IPS-18c (cell line): ENCODE measurements around the gene FNBP1.
"Not testable (repeated sequence)": the region's sequence is repeated elsewhere in the genome, so short reads cannot be mapped to it uniquely, and the experiment has no call there.

Source experiments
- H3K4me3 ChIP-seq: 2 replicates; pipeline ENCODE4 v1.7.0; 2013; ENCODE audit warnings: low read depth, mild to moderate bottlenecking, low read length, moderate library complexity; ENCODE audit not compliant: insufficient read depth
- H3K9me3 ChIP-seq: one replicate; pipeline ENCODE4 v1.6.1; 2013; ENCODE audit warnings: mild to moderate bottlenecking, low read length, moderate library complexity; ENCODE audit not compliant: control insufficient read depth, insufficient read depth

The FNBP1 gene

DNA sequence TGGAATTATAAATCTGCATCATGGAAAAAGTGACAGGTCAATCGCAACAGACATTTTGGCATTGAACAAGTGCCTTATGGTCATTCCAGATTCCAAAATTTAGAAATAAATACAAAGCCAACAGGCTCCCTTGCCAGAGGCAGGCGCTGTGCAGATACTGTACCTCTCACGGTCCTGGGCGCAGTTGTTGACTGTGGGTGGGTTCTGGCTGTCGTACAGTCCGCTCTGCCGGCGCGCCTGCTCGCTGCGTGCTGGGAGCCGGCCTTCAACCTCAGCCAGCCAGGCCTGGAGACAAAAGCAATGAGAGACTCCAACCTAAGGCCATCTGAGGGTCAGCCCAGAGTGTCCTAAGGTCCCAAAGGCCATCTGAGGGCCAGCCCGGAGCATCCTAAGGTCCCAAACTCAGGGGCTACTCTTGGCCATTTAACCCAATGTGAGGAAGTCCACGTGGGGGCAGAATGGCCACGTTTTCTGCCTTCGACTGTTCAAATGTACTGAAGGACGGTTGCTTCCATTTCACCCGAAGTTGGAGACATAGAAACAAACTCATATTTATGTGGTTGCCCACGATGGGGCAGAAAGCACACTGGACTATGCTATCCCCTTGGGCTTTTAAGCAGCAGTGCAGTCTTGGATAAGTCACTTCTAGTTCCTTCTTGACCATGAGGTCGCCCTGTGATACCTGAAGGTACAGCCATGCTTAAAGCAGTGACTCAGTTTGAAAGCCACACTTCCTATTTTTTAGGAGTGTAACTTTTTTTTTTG, 142.5 kb downstream of the FNBP1 start:
- Histone ChIP-seq H3K4me3 (no peak overlapping the region), H3K9me3 (no peaks in the 10 kb centered on the region)

DNA sequence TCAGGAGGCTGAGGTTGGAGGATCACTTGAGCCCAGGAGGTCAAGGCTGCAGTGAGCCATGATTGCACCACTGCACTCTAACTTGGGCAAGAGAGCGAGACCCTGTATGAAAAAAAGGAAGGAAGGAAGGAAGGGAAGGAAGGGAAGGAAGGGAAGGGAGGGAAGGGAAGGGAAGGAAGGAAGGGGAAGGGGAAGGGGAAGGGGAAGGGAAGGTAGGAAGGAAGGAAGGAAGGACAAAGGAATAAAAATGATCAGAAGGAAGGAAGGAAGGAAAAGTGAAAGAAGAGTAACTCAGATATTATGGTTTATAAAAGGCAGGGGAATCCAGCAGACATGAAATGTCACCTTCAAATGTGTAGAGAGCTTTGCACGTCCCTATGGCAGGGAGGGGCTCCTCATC, 143.4 kb downstream of the FNBP1 start:
- H3K4me3 ChIP-seq = no peak overlapping the region
- H3K9me3 ChIP-seq = no peaks in the 10 kb centered on the region

DNA sequence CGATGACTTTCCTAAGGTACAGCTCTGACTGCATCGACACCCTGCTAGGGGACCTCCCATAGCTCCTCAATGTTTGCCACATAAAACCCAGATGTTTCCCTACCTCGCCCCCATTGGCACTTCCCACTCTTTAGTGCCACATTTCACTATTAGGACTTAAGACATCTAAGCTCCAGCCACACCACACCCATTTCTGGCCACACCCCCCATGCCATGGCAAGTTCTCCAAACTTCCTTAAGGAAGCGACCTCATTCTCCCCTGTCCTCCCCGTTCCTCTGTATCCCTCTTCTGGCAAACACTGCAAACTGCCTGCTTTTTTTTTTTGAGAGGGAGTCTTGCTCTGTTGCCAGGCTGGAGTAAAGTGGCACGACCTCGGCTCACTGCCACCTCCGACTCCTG, 144.8 kb downstream of the FNBP1 start:
- no peaks in the 10 kb centered on the region for H3K9me3 ChIP-seq
- H3K4me3 ChIP-seq = no peak overlapping the region

DNA sequence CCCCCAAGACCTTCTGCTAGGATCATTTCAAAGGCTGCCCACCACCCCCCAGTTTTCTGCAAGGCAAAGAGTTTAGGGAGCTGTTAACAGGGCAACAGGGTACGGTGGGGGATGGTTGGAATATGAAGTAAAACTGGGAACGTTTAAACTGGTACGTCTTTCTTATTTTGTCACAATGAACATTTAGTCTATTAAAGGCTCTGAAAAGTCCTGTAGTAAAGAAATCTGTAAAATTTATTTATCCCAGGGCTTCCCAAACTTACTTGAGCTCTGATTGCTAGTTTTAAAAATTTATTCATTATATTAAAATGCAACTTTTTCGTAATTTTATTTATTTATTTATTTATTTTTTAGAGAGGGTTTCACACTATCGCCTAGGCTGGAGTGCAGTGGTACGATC, 145.7 kb downstream of the FNBP1 start:
- peaks cover 4% of the 10 kb centered on the region for H3K9me3 ChIP-seq
- no peak overlapping the region for H3K4me3 ChIP-seq

DNA sequence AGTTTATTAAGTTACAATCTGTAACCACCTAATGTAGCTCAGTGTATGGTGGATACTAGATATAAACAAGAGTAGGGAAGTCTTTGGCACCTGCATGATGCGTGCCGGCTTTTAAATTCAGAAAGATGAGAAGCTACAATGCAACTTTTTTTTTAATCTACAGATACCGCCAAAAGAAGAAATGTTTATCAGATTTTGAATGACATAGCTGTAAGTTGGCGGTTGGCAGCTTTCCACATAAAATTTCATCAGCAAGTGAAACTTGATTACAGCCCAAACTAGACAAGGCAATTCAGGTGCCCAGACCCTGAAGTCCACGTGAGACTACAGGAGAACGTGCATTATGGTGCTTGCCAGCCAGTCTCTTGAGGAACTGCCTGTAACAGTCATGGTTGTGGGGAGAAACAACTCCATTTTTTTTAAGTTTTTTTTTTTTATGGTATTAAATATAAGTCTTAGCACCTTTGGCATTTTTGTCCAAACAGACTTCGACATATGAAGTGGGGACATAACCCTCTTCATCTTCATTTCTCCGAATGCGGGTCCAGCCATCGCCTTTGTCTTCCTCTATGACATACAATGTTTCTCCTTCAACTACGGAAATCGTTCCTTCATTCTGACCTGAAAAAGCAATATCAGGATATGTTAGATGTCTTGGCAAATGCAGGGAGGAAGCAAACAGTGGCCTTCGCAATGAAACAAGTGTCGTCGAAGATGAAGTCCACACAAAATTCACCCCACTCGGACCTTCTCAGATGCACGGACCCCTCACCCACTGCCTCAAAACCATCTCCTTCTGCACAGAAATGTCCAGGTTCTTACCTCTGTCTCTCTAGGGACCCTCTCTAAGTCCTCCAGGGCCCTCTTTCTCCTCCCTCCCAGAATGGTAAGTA, 147.4 kb downstream of the FNBP1 start:
- Histone ChIP-seq H3K4me3 (no peak overlapping the region), H3K9me3 (peaks cover 4% of the 10 kb centered on the region)

DNA sequence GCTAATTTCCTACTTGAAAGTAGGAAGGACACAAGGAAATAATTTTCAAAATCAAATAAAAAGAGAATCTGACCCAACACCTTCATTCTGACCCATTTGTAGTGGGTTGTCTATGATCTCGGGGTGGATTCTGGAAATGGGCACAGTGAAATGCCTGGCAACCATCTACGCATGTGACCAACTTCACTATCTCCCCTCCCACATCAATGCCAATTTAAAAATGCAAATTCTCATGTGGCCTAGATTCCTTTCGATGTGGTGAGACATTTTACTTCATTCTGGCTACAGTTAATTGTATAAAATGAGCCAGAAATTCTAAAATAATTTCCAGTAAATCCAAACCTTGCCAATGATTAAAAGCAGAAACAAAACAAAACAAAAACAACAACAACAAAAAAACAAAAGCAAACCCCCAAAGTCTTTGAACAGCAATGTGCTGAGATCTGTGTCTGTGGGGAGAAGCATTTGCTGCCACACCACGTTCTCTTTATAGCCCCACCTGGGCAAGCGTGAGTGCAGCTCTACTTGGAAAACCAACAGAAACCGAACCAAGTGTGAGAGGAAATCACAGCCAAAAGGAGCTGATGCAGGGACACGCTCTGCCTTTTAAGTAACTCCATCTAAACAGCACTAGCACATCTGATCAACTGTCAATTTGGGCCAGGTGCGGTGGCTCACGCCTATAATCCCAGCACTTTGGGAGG, 148.7 kb downstream of the FNBP1 start:
- H3K9me3 ChIP-seq = peaks cover 4% of the 10 kb centered on the region
- H3K4me3 ChIP-seq = no peak overlapping the region

DNA sequence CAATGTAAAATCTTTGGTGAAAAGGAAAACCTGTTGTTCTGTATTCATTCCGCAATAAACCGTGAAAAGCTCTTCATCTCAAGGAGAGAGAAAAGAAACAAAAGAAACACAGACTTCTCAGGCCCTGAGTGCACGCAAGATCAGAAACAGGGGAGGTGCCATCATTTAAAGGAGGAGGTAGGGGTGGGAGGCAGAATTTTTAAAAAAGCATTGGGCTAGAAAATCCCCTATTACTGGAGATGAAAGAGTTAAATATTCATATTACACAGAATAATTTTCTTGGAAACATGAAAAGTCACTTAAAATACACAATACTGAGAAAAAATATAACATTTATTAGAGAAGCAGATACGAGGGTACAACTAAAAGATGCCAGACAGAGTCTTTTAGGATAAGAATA, 151.4 kb downstream of the FNBP1 start:
- Histone ChIP-seq H3K4me3 (no peak overlapping the region), H3K9me3 (peaks cover 4% of the 10 kb centered on the region)

DNA sequence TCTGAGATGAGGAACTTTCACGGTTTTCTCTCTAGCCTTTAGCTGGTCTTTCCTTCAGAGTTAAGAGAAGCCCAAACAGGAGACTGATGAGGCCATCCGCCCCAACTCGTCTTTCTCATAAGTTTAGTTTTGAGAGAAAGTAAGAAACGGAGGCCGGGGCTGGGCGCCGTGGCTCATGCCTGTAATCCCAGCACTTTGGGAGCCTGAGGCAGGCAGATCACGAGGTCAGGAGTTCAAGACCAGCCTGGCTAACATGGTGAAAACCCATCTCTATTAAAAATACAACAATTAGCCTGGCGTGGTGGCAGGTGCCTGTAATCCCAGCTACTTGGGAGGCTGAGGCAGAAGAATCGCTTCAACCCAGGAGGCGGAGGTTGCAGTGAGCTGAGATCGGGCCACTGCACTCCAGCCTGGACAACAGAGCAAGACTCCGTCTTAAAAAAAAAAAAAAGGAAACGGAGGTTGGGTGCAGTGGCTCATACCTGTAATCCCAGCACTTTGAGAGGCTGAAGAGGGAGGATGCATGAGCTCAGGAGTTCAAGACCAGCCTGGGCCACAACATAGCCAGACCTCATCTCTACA, 152.2 kb downstream of the FNBP1 start:
- H3K4me3 ChIP-seq, H3K9me3 ChIP-seq: not testable (repeated sequence)

DNA sequence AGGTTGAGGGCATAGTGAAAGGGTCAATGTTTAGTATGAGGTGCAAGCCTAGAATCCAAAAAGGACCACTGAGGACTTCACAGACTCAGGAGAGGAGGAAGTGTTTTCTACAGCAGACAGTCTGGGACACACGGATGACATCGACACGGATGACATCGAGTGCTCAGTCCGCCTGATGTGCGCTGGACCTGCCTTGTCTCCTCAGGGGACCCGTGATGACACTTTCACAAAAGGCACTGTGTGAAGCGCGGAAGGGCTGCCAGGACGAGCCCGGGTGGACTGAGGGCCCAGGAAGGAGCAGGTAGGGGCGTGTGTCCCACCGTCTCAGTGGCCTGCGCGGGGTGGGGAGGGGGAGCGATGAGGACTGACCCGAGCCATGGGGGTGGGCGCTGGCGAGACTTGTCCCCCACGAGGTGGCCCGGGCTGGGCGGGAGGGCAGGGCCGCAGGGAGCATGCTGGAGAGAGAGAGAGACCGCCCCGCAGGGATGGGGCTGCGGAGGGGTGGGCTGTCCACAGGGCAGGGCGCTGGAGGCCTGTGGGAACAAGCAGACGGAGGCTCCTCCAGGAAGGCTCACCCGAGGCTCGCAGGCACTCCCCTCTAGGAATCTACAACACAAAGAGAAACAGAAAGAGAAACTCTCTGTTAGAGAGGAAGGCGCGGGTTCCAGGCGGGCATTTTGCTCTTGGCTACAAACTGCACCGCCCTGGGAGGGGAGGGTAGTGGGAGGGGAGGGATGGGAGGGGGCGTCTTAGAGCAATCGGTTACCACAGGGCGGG, 152.9 kb downstream of the FNBP1 start:
- Histone ChIP-seq H3K4me3 (peak overlapping the region; percentile 25; the same call in 1 of the 2 replicates), H3K9me3 (peaks cover 4% of the 10 kb centered on the region)

DNA sequence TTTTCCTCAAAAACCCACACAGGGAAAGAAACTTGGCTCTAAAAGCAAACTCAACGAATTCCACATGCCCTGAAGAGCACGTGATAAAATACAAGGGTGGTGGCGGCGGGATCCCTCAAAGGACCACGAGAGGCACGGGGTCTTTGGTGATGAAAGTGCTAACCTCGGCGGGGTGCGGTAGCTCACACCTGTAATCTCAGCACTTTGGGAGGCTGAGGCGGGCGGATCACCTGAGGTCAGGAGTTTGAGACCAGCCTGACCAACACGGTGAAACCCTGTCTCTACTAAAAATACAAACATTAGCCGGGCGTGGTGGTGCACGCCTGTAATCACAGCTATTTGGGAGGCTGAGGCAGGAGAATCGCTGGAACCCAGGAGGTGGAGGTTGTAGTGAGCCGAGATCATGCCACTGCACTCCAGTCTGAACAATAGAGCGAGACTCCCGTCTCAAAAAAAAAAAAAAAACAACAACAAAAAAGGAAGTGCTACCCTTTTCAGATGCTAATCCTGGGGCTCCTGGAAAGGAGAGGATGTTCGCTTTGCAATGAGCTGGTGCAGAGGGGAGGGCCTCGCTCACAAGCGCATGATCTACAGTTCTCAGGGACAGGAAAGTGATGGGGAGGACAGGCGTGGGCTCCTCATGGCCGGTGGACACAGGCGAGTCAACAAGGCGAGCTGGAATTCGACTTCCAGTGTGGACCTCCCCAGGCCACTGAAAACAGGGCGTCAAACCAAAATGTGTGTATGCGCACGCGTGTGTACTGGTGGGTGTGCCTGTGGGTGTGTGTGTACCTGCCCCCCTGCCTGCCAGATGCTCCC, 153.7 kb downstream of the FNBP1 start:
- Histone ChIP-seq H3K9me3 (peaks cover 4% of the 10 kb centered on the region), H3K4me3 (no peak overlapping the region)

DNA sequence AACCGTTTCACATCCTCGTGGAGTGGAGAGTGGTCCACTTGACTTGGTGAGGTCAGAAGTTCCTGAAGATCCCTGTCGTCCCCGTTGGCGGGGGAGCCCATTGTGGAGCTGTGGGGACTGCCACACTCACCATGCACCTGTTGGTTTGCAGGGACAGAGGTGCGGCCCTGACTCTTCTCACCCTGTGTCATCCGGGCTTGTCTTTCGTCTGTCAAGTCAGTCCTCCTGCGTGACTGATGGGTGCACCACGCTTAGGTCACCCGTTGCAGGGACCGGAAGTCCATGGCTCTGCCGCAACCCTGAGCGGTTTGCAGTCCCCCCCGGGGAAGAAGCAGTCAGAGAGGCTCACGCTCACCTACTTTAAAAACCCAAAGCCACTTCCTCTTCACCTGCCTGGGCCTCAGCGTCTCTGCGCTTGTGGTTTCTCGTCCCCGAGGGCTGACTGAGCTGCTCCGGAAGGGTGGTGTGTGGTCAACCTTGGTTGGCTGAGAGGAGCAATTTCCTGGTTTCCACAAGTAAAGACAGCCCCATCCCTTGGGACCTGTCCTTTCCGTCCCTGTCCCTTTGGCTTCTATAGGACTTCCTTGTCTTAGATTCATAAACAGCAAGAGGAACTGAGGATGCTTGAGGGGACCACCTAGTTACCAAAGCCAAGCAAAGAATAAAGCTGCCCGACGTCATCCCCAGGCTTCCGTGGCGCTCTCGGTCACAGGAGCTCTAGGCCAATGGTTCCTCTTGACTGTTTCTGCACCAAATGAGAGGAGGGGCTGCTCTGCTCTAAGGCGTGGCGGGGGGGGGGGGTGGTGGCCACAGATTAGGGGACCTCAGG, 154.5 kb downstream of the FNBP1 start:
- Histone ChIP-seq H3K9me3 (peaks cover 4% of the 10 kb centered on the region), H3K4me3 (no peak overlapping the region)

DNA sequence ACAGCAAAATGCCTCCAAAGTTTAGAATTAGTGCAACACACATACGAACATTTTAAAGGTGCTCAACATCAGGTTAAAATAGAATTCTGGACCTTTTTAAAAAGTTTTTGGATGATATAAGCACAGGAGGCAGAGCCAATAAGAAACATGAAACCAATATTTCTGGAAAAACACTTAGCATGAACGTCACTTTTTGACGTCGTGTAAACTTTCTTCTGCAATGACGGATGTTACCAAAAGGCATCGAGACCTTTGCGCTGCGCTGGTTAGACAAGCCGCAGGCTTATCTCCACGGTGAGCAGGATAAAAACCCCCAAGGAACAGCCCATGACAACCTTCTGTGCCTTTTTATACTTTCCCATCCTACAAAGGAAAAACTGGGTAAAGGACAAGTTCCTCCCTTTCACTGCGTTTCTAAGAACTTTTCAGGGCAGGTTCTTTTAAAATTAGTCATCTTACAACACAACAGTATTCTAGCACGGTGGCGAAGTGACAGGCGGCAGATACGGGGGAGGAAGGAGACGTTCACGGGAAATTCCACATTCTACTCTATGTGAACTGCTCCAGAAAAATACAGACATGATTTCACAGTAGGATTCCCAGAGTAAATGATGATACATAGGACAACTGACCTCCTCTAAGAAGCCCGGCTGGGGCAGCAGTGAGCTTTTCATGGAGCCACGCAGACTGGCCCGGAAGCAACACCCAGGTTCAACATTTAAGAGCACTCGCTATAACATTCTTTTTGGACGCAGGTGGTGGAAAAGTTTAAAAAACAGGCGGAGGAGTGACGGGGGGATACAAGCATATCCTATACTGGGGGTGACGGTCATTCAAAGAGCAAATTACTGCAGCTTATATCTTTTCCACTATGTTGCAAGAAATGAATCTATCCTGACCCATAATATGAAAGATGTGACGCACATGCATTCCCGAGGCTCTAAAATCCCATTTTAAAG, 155.4 kb downstream of the FNBP1 start:
- Histone ChIP-seq H3K9me3 (no peaks in the 10 kb centered on the region), H3K4me3 (no peak overlapping the region)

DNA sequence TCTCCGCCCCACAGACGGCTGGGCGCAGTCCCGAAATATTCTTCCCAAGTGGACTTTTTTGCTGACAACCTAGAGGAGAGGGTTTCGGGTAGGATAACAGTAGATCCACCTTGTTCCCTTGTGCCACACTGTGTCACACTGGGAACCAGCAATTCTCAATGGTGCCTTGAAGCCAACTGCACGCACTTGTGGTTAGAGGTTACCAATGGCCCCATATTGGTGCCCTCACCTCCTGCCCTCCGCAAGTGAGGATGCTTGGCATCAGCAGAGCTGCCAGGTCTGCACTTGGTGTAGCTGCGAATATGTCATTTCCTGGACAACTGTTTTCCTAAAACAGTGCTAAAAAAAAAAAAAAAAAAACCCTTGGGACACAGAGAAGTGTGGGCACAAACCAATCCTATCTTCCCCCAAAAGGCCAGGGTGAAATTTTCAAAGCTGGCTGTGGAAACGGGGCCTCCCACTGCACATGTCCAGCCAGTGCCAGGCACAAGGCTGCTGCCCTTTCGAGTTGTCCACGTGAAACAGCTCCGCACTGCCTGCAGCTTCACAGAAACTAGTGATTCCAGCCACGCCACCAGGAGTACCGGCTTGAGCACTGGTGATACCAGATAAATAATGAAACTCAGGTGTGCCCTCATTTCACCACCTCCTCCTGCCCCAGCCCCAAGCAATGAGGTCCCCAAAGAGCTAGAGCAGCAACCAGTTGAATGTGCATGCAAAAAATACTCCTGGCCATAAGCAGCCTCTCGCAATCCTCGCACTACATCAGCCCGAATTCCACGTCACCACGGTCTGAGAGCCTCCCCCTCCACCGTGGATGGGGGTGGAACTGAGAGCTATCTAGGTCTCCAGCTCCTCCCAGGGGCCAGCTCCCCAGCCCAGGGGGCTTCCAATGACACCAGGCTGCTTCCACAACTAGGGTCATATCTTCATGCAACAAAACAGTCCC, 156.5 kb downstream of the FNBP1 start:
- H3K9me3 ChIP-seq = no peaks in the 10 kb centered on the region
- H3K4me3 ChIP-seq = peak overlapping the region; percentile 9; the same call in 1 of the 2 replicates
